Tibial nerve (tissue), 3 donors: ENCODE measurements around the gene PLD2.
"Not testable (repeated sequence)": the region's sequence is repeated elsewhere in the genome, so short reads cannot be mapped to it uniquely, and the experiment has no call there.

Source experiments
- CTCF ChIP-seq, 5 experiments: fragments of 200-600 bp in 3 of 5; fragments of 450-650 bp in 2 of 5; sonication (generic) in 3 of 5; IDR thresholded peaks; one replicate each; pipeline ENCODE4 v1.5.1; 2016 to 2019; ENCODE audit warnings: antibody characterized with exemption in 5 of 5, mild to moderate bottlenecking in 3 of 5, moderate library complexity in 2 of 5
- POLR2A ChIP-seq, 2 donors: fragments of 450-650 bp; IDR thresholded peaks; one replicate each; pipeline ENCODE4 v1.6.1; 2017; ENCODE audit warnings: antibody characterized with exemption in 2 of 2, mild to moderate bottlenecking in 2 of 2, moderate library complexity in 2 of 2

- TF ChIP-seq CTCF, POLR2A (IDR thresholded peaks at IDR 0.05): not testable (repeated sequence)
Observed at GRCh38 chr17:4867535-4867934, 60.6 kb downstream of the PLD2 start.
